Dendritic cell treated with granulocyte-macrophage colony-stimulating factor and Interleukin-4, amounts not matched to agents 40 ng/mL and 50 ng/mL, for 4 days (primary cell): ENCODE data around the gene NT5C2.
"Not testable (repeated sequence)": the region's sequence is repeated elsewhere in the genome, so short reads cannot be mapped to it uniquely, and the experiment has no call there.

ENCODE experiments used
- H3K27ac Mint-ChIP-seq: one replicate; pipeline ENCODE4 v1.8.0; 2022; ENCODE audit warnings: mild to moderate bottlenecking, mixed read lengths
- H3K27me3 Mint-ChIP-seq: one replicate; pipeline ENCODE4 v1.8.0; 2022; ENCODE audit warnings: mild to moderate bottlenecking, mixed read lengths
- H3K36me3 Mint-ChIP-seq: one replicate; pipeline ENCODE4 v1.8.0; 2022; ENCODE audit warnings: low read depth, mixed read lengths
- H3K4me1 Mint-ChIP-seq: one replicate; pipeline ENCODE4 v1.8.0; 2022; ENCODE audit warnings: low read depth, mixed read lengths
- H3K4me3 Mint-ChIP-seq: one replicate; pipeline ENCODE4 v1.8.0; 2022; ENCODE audit warnings: mild to moderate bottlenecking, moderate library complexity, mixed read lengths
- H3K9me3 Mint-ChIP-seq: one replicate; pipeline ENCODE4 v1.8.0; 2022; ENCODE audit warnings: mixed read lengths
- intact Hi-C: fragments of 100-400 bp; cut with micrococcal nuclease; formaldehyde crosslinking; loops from one replicate; pipeline ENCODE4 v1.15.0; 2022

The NT5C2 gene

DNA sequence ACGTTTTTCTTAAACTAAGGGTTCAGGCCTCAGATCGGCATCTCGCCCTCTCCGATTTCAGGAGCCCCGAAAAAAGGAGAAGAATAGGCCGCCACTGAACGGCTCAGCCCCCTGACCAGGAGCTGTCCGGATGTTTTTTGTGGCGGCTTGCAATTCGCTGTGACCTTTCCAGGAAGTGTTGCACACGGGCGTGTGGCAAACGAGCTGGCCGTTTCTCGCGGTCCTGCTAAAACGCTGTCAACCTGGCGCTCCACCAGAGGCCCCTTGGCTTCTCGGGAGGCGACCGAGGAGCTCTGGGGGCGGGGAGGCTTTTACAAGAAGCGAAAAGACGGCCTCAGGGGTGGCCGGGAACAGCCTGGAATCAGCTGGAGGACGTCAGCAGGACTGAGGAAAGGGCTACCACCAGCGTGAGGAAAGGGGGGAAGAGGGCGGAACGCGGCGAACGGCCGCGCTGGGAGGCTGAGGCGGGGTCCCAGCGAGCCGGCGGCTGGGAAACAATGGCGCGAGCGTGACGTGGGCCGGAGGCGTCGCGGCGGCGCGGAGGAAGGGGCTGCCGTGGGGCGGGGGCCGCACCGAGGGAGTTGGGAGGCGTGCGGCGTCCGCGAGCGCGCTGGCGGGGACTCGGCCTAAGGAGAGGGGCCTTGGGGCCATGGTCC lies 493 bp downstream of the NT5C2 start:
- Mint-ChIP-seq H3K36me3 (peaks cover 42% of the 10 kb centered on the region), H3K27me3 (no peaks in the 10 kb centered on the region)
- intact Hi-C loops: loop anchor here (2.0 to 5.0 kb wide), 2 partner anchors 48 to 275 kb away; partner anchors contain the start of gene CNNM2

DNA sequence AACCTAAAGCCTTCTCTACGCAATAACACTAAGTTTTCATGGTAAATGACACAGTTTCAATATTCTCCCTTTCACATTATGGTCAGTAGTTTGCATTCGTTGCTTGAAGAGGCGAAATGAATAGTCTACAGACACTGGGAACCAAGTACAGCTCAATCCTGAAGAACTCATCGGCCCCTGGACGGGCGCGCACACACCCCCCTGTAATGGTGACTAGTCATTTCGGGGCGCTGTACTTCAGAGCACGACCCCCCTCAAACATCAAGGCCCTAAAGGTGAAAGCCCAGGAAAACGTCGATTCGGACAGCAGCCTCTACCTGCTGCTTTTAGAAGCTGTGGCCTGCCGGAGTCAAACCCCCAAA lies 1.0 kb downstream of the NT5C2 start:
- Mint-ChIP-seq H3K27me3 (no peaks in the 10 kb centered on the region), H3K27ac (peak overlapping the region; percentile 100), H3K4me1 (peaks cover 52% of the 10 kb centered on the region), H3K4me3 (peak overlapping the region; percentile 98), H3K9me3 (no peaks in the 10 kb centered on the region), H3K36me3 (peaks cover 43% of the 10 kb centered on the region)
- intact Hi-C loops: loop anchor here (2.0 to 5.0 kb wide), 2 partner anchors 49 to 275 kb away; partner anchors contain the start of gene CNNM2

More for the DNA sequence above, 493 bp downstream of the NT5C2 start:
- Mint-ChIP-seq H3K4me3 (peak overlapping the region; percentile 98), H3K4me1 (peaks cover 56% of the 10 kb centered on the region), H3K9me3 (no peaks in the 10 kb centered on the region), H3K27ac (peak overlapping the region; percentile 100)

DNA sequence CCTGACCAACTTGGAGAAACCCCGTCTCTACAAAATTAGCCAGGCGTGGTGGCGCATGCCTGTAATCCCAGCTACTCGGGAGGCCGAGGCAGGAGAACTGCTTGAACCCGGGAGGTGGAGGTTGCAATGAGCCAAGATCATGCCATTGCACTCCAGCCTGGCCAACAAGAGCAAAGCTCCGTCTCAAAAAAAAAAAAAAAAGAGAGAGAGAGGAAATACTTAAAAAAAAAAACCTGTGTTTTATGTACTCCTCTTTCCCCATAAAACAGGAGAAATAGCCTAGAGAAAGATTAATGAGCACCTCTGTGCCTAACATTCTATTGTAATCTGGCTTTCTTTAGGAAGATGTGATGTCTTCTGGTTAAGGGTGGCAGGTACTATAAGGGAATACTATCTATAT lies 1.9 kb downstream of the NT5C2 start:
- H3K4me3 Mint-ChIP-seq: peak overlapping the region; percentile 62
- intact Hi-C loops: loop anchor here (5.0 kb wide), 1 partner anchor 274 kb away; the partner anchor contains the start of gene CNNM2
- not testable (repeated sequence) for H3K9me3 Mint-ChIP-seq, H3K27me3 Mint-ChIP-seq
- peak overlapping the region; percentile 100 for H3K27ac Mint-ChIP-seq
- peaks cover 50% of the 10 kb centered on the region for H3K36me3 Mint-ChIP-seq
- peaks cover 56% of the 10 kb centered on the region for H3K4me1 Mint-ChIP-seq

DNA sequence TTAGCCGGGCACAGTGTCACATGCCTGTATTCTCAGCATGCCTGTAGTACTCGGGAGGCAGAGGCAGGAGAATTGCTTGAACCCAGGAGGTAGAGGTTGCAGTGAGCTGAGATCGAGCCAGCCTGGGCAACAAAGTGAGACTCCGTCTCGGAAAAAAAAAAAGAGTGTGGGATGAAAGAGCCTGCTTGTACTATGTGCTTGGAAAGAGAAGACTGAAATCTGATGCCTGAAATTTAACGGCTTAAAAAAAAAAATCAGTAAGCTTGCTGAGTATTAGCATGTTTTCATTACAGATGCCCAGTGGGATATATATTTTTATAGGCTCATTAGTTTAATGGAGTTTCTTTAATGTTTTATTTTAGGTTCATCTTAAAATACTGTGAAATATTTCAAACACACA lies 4.2 kb downstream of the NT5C2 start:
- Mint-ChIP-seq H3K9me3 (no peaks in the 10 kb centered on the region), H3K4me1 (peaks cover 64% of the 10 kb centered on the region), H3K4me3 (no peak overlapping the region), H3K27me3 (no peaks in the 10 kb centered on the region), H3K27ac (no peak overlapping the region), H3K36me3 (peaks cover 57% of the 10 kb centered on the region)
- intact Hi-C loops: loop anchor here (1.0 kb wide), 1 partner anchor 12 kb away; no protein-coding TSS in a partner anchor

DNA sequence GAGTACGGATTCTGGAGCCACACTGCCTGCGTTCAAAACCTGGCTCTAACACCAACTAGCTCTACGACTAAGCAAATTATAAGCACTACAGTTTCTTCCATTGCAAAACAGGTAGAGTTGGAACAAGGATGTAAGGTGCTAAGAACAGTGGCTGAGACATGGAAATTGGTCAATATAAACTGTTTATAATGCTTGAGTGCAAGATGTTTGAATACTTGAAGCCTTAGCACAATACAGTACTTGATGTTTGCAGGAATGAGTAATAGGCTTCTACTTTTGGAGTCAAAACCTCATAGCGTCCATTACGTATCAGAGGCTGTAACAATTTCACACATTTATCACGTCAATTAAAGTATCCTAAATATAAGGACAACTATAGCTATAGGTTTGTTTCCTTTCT lies 6.9 kb downstream of the NT5C2 start:
- intact Hi-C loops: no loop called here
- peaks cover 50% of the 10 kb centered on the region for H3K4me1 Mint-ChIP-seq
- H3K9me3 Mint-ChIP-seq: no peaks in the 10 kb centered on the region
- no peak overlapping the region for H3K4me3 Mint-ChIP-seq
- H3K36me3 Mint-ChIP-seq: peaks cover 41% of the 10 kb centered on the region
- no peak overlapping the region for H3K27ac Mint-ChIP-seq
- H3K27me3 Mint-ChIP-seq: no peaks in the 10 kb centered on the region

DNA sequence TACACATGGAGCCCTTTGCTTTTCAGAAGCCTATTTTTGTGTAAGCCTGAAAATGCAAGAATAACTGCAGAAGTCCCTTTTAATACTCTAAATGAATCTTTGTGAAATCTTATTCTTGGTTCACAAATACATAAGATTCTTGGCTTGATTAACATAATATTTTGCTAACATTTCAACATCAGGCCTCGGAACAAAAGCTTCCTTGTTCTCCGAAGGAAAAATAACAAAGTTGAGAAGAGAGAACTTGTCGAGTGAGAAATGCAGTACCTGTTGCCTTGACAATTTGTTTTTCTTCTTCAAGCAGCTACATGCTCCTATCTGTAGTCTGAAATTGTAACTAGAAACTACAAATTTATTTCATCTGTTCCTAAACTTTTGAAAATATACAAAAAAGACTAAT lies 8.5 kb downstream of the NT5C2 start:
- Mint-ChIP-seq H3K9me3 (no peaks in the 10 kb centered on the region), H3K27ac (no peak overlapping the region), H3K36me3 (peaks cover 43% of the 10 kb centered on the region), H3K4me3 (no peak overlapping the region), H3K4me1 (peaks cover 46% of the 10 kb centered on the region), H3K27me3 (no peaks in the 10 kb centered on the region)
- intact Hi-C loops: no loop called here

DNA sequence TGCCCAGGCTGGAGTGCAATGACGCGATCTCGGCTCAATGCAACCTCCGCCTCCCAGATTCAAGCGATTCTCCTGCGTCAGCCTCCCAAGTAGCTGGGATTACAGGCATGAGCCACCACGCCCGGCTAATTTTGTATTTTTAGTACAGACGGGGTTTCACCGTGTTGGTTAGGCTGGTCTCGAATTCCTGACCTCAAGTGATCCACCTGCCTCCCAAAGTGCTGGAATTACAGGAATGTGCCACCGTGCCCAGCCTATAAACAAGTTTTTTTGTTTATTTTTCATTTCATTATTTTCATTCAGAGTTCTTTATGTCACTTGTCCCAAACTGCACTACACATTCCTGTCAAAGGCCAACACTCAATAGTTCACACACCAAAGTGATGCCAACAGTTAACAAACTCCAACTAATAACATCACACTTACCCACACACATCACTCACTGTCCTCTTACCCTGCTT lies 9.1 kb downstream of the NT5C2 start:
- H3K27ac Mint-ChIP-seq, H3K27me3 Mint-ChIP-seq, H3K9me3 Mint-ChIP-seq, H3K4me3 Mint-ChIP-seq, intact Hi-C loops: not testable (repeated sequence)
- peaks cover 48% of the 10 kb centered on the region for H3K36me3 Mint-ChIP-seq
- peaks cover 48% of the 10 kb centered on the region for H3K4me1 Mint-ChIP-seq

DNA sequence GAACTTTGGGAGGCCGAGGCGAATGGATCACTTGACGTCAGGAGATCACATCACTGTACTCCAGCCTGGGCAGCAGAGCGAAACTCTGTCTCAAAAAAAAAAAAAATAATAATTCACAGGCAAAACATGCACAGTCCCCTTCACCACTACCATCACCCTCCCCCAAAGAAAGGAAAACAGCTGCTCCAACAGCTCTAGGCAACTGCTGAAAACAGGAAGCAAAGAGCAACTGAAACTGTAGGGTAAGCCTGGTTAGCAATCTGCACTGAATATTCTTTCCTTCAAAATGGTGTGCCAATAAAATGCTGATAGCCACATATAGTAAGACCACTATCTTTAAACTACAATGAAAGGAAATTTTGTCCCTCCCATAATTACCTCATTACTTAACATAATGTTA lies 11.8 kb downstream of the NT5C2 start:
- H3K27me3 Mint-ChIP-seq: no peaks in the 10 kb centered on the region
- peaks cover 49% of the 10 kb centered on the region for H3K4me1 Mint-ChIP-seq
- no peak overlapping the region for H3K4me3 Mint-ChIP-seq
- H3K36me3 Mint-ChIP-seq: peaks cover 48% of the 10 kb centered on the region
- peak overlapping the region; percentile 81 for H3K27ac Mint-ChIP-seq
- intact Hi-C loops: no loop called here
- H3K9me3 Mint-ChIP-seq: no peaks in the 10 kb centered on the region

DNA sequence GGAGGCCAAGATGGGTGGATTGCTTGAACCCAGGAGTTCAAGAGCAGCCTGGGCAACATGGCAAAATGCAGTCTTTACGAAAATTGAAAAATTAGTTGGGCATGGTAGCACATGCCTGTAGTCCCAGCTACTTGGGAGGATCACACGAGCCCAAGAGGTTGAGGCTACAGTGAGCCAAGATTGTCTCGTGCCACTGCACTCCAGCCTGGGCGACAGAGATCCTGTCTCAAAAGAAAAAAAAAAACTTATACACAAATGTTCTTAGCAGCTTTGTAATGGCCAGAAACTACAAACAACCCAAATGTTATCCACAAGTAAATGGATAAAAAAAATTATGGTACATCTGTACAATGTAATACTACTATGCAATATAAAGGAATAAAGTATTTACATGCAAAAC lies 12.6 kb downstream of the NT5C2 start:
- Mint-ChIP-seq H3K4me1 (peaks cover 44% of the 10 kb centered on the region), H3K36me3 (peaks cover 55% of the 10 kb centered on the region), H3K9me3 (no peaks in the 10 kb centered on the region), H3K27me3 (no peaks in the 10 kb centered on the region), H3K27ac (peak overlapping the region; percentile 81), H3K4me3 (no peak overlapping the region)
- intact Hi-C loops: no loop called here

DNA sequence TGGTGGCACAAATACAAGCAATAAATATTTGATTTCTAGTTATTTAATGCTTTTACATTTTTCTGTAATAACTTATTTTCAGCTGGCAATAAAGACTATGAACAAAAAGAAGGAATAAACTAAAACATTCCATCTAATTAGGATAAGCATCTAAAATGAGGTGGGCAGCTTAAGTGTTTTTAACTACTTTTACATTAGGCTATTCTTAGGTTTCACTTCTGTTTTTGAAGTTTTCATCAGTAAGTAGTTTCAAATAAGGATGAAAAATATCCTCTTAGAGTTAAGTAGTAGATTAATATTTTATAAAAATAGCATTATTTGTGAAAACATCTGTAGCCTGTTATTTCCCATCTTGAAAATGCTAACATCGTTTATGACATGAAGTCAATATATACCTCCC lies 15.9 kb downstream of the NT5C2 start:
- H3K4me3 Mint-ChIP-seq: no peak overlapping the region
- H3K27ac Mint-ChIP-seq: peak overlapping the region; percentile 37
- intact Hi-C loops: loop anchor here (1.0 kb wide), 1 partner anchor 12 kb away; no protein-coding TSS in a partner anchor
- no peaks in the 10 kb centered on the region for H3K27me3 Mint-ChIP-seq
- no peaks in the 10 kb centered on the region for H3K9me3 Mint-ChIP-seq
- peaks cover 80% of the 10 kb centered on the region for H3K36me3 Mint-ChIP-seq
- peaks cover 30% of the 10 kb centered on the region for H3K4me1 Mint-ChIP-seq

DNA sequence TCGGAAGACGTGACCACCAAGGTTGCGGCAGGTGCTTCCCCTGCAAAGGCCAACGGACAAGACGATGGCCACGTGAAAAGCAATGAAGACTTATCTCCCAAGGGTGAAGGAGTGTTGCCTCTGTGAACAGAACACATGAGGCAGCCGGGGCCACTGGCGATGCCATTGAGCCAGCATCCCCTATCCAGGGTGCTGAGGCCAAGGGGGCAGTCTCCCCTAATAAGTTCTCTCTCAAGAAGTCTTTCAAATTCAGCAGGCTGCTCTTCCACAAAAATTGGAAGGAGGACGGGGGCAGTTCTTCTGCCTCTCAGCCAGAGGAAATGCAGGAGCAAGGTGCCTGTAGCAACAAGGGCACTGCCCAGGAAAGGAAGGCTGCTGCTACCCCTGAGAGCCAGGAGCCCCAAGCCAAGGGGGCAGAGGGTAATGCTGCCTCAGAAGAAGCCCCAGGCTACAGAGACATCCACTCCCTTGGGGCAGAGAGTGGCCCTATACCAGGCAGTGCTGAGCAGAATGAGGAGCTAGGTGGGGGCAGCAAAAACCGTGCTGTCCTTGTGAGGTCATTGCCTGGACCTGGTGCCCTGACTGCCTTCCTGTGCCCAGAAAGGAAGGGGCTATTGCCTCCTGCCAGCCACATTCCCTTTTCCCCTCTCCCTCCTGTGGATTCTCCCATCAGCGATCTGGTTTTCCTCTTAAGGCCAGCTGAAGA lies 17.3 kb downstream of the NT5C2 start:
- H3K36me3 Mint-ChIP-seq: peaks cover 83% of the 10 kb centered on the region
- no peak overlapping the region for H3K4me3 Mint-ChIP-seq
- no peaks in the 10 kb centered on the region for H3K27me3 Mint-ChIP-seq
- peaks cover 25% of the 10 kb centered on the region for H3K4me1 Mint-ChIP-seq
- H3K9me3 Mint-ChIP-seq: no peaks in the 10 kb centered on the region
- intact Hi-C loops: no loop called here
- H3K27ac Mint-ChIP-seq: peak overlapping the region; percentile 59

DNA sequence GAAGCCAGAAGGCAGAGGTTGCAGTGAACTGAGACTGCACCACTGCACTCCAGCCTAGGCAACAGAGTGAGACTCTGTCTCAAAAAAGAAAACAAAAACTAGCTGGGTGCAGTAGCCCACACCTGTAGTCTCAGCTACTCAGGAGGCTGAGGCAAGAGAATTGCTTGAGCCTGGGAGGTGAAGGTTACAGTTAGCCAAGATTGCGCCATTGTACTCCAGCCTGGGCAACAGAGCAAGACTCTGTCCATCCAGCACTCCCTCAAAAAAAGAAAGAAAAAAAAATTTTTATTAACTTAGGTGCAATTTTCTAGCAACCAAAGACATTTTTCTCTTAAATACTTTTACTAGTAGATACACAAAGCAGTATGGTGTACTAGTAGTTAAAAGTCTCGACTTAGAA lies 18.7 kb downstream of the NT5C2 start:
- peaks cover 76% of the 10 kb centered on the region for H3K36me3 Mint-ChIP-seq
- H3K4me3 Mint-ChIP-seq, H3K27ac Mint-ChIP-seq, H3K27me3 Mint-ChIP-seq, H3K9me3 Mint-ChIP-seq, intact Hi-C loops: not testable (repeated sequence)
- H3K4me1 Mint-ChIP-seq: peaks cover 20% of the 10 kb centered on the region

DNA sequence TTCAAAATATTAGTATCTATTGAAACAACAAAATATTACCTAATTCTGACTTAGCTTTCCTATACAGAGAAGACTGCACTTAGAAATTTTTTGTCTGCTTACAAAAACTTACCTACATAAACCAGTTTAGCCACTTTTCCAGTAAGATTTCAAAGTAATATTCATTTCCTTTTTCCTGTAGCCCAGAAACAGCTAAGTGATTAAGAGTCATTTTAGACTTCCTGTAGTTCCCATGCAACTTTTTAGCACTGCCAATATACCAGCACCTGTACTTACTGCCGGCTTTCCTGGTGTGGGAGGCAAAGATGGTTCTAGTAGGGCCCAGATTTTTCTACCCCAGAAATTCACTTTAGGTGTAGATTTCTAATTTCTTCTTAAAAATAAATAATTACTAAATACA lies 21.8 kb downstream of the NT5C2 start:
- H3K9me3 Mint-ChIP-seq: no peaks in the 10 kb centered on the region
- no peaks in the 10 kb centered on the region for H3K27me3 Mint-ChIP-seq
- no peak overlapping the region for H3K27ac Mint-ChIP-seq
- intact Hi-C loops: no loop called here
- H3K36me3 Mint-ChIP-seq: peaks cover 70% of the 10 kb centered on the region
- no peak overlapping the region for H3K4me3 Mint-ChIP-seq
- H3K4me1 Mint-ChIP-seq: no peaks in the 10 kb centered on the region

DNA sequence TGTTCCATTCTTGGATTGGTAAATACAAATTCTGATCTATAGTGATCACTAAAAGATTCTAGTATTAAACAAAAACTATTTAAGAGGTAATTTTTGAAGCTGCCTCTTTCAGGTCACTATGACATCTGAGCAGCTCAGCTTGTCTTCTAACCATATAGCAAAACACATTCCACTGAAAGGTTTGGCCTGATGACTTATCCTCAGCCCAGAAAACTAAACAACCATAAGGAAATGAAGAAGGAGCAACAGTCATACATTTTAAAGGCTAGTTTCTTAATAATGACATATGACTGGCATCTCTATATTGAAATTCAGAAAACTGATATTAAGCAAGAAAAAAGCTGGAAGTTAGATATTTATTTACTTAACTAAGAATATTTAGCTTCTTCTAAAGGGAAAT lies 24.6 kb downstream of the NT5C2 start:
- Mint-ChIP-seq H3K27ac (no peak overlapping the region), H3K4me1 (no peaks in the 10 kb centered on the region), H3K4me3 (no peak overlapping the region), H3K36me3 (peaks cover 69% of the 10 kb centered on the region), H3K9me3 (no peaks in the 10 kb centered on the region), H3K27me3 (no peaks in the 10 kb centered on the region)
- intact Hi-C loops: loop anchor here (10.0 kb wide), 1 partner anchor 74 kb away; no protein-coding TSS in a partner anchor
